Embryonic facial prominence (tissue), 1 donor: ENCODE results near the gene COQ3.
A peak's percentile ranks its signal among the peaks of the same experiment; 100 is the strongest.
"Not testable (repeated sequence)": the region's sequence is repeated elsewhere in the genome, so short reads cannot be mapped to it uniquely, and the experiment has no call there.

Experiments
- DNase-seq: peaks from one replicate; pipeline ENCODE4 v3.0.0-alpha.2; 2016; ENCODE audit errors: extremely low spot score

Gene COQ3

GRCh38 chr6:99384507-99384906 is 9.5 kb downstream of the COQ3 start:
- no peak for DNase-seq

GRCh38 chr6:99378636-99379035 is 15.4 kb downstream of the COQ3 start:
- no peak for DNase-seq

GRCh38 chr6:99369533-99369932 is 24.5 kb downstream of the COQ3 start:
- no peak for DNase-seq

- DNase-seq, result no peak
These were observed 27.1 kb downstream of the COQ3 start for GRCh38 chr6:99366852-99367251.

GRCh38 chr6:99364026-99364425 is 30.0 kb downstream of the COQ3 start:
- DNase-seq, result no peak

GRCh38 chr6:99362678-99363268 is 31.2 kb downstream of the COQ3 start:
- no peak for DNase-seq

- no peak for DNase-seq
These were observed 34.2 kb downstream of the COQ3 start for GRCh38 chr6:99359800-99360199.

- no peak for DNase-seq
These were observed 37.4 kb downstream of the COQ3 start for GRCh38 chr6:99356641-99357040.

GRCh38 chr6:99354983-99355382 is 39.0 kb downstream of the COQ3 start:
- DNase-seq, result no peak

- no peak for DNase-seq
These were observed 40.9 kb downstream of the COQ3 start for GRCh38 chr6:99353126-99353525.

GRCh38 chr6:99350573-99350972 is 43.4 kb downstream of the COQ3 start:
- DNase-seq, result no peak

- DNase-seq, result peak; percentile 7
These were observed 44.5 kb downstream of the COQ3 start, which contains the start of gene FAXC for GRCh38 chr6:99349171-99350141. FAXC (minus strand) TSS chr6:99349674; CDS start chr6:99349372, 302 bp downstream.

GRCh38 chr6:99348288-99349170 is 45.5 kb downstream of the COQ3 start:
- DNase-seq, result no peak

- DNase-seq, result no peak
These were observed 46.2 kb downstream of the COQ3 start for GRCh38 chr6:99347804-99348203.

- DNase-seq, result no peak
These were observed 47.4 kb downstream of the COQ3 start for GRCh38 chr6:99346595-99346994.

GRCh38 chr6:99345164-99345563 is 48.8 kb downstream of the COQ3 start:
- DNase-seq, result no peak

- DNase-seq, result no peak
These were observed 49.7 kb downstream of the COQ3 start for GRCh38 chr6:99344289-99344688.

- DNase-seq, result no peak
These were observed 52.0 kb downstream of the COQ3 start for GRCh38 chr6:99341862-99342455.

GRCh38 chr6:99338188-99338587 is 55.8 kb downstream of the COQ3 start:
- DNase-seq, result no peak

GRCh38 chr6:99335298-99335697 is 58.7 kb downstream of the COQ3 start:
- DNase-seq, result not testable (repeated sequence)

GRCh38 chr6:99334526-99335127 is 59.4 kb downstream of the COQ3 start:
- no peak for DNase-seq
